ENCODE results near the gene KIFC3. TPM values are rescaled to one million over a fixed set of nuclear protein-coding genes. Genes with fewer than 3 reads are reported as not detected.

KIFC3 gene
- total and polyA plus RNA-seq, 2 of the 13 experiments (the other 11 are each of a cell fraction or from before 2014, with no cell fraction given): 42.1 to 45.3 TPM

GRCh38 chr16:57823836-57824235, 21.5 kb upstream of the KIFC3 start:
- no peak for DNase-seq (ENCODE audit: low spot score)
- BruUV-seq (replicated peaks): no TSS peak
- no peak overlapping the region for H3K4me3 ChIP-seq (replicated peaks in 1 of 3; ENCODE audit: insufficient read depth in 1 of 3, low read depth in 2 of 3, low read length in 3 of 3)
- no peak overlapping the region for H3K9ac ChIP-seq (ENCODE audit: insufficient read depth, low read depth, low read length)
- intact Hi-C loops (cut with micrococcal nuclease; ENCODE audit: unreplicated experiment) (no loop called here), in situ Hi-C loops (cut with HindIII; ENCODE audit: extremely low pct_ligation_motif_present, low pct_unique_long_range_greater_than_20kb) (no loop called here)
- no peak for FAIRE-seq
- no peak overlapping the region for H3K4me2 ChIP-seq (ENCODE audit: low read depth, low read length)
- H3K9me3 ChIP-seq (ENCODE audit: low read length): no peaks in the 10 kb centered on the region
- H3K27ac ChIP-seq (ENCODE audit: extremely low read length, insufficient read depth, low read length): no peak overlapping the region
- no peaks in the 10 kb centered on the region for H3K36me3 ChIP-seq (replicated peaks in 1 of 2; ENCODE audit: control insufficient read depth in 1 of 2, insufficient read depth in 2 of 2, low read length in 2 of 2)
- peaks cover 75% of the 10 kb centered on the region for H3K4me1 ChIP-seq (ENCODE audit: insufficient read depth, low read length)
- ChIA-PET CTCF (ENCODE audit: low intra/inter-chr PET ratio, low total read pairs) (no interaction called here), POLR2A (no interaction called here)
- H3K27me3 ChIP-seq (ENCODE audit: control insufficient read depth in 1 of 2, insufficient read depth in 2 of 2, low read length in 2 of 2): no peaks in the 10 kb centered on the region
- TF ChIP-seq RCOR2 (CRISPR knock-in tag; IDR thresholded peaks at IDR 0.05): no peak
- TF ChIP-seq CSRNP1 (CRISPR knock-in tag; IDR thresholded peaks at IDR 0.05): no peak
- no peak for TF ChIP-seq RELA (CRISPR knock-in tag; IDR thresholded peaks at IDR 0.05)
- TF ChIP-seq ESRRA (CRISPR knock-in tag; IDR thresholded peaks at IDR 0.05; ENCODE audit: low read depth): no peak
- TF ChIP-seq ZMYM3 (CRISPR knock-in tag; IDR thresholded peaks at IDR 0.05): no peak
- TF ChIP-seq ZNF383 (CRISPR knock-in tag; IDR thresholded peaks at IDR 0.05; ENCODE audit: borderline replicate concordance): no peak
- TF ChIP-seq ZNF569 (CRISPR knock-in tag; IDR thresholded peaks at IDR 0.05; ENCODE audit: borderline replicate concordance): no peak
- TF ChIP-seq NFIC (IDR thresholded peaks at IDR 0.05; ENCODE audit: low read length): no peak
- TF ChIP-seq KLF15 (CRISPR knock-in tag; IDR thresholded peaks at IDR 0.05; ENCODE audit: borderline replicate concordance): no peak
- TF ChIP-seq ZFP37 (CRISPR knock-in tag; IDR thresholded peaks at IDR 0.05; ENCODE audit: borderline replicate concordance): no peak
- ATAC-seq: no peak
- WGBS (ENCODE audit: low lambda C conversion rate): 83% methylated on average over 5 of the region's 5 CpGs
- no peak overlapping the region for H2AFZ ChIP-seq (ENCODE audit: low read length)
- no peaks in the 10 kb centered on the region for H4K20me1 ChIP-seq (ENCODE audit: insufficient read depth, low read length)
- no peaks in the 10 kb centered on the region for H3K79me2 ChIP-seq (ENCODE audit: insufficient read depth, low read length)

Measured in HepG2 (cell line).